IMR-90 (cell line): ENCODE measurements around the gene SLC8A3. TPM values are rescaled to one million over a fixed set of nuclear protein-coding genes. Genes with fewer than 3 reads are reported as not detected.

Experiments
- ATAC-seq: fragments of 200-7000 bp; cut with Tn5 transposase; 2 replicates; pipeline ENCODE4 v1.9.1; 2020; ENCODE audit warnings: low read depth, mild to moderate bottlenecking, moderate library complexity
- BruUV-seq: library from RNA; stranded (reverse); fragments of 400-500 nt; replicated peaks from 2 replicates; lab custom pipeline; 2021; lab: Mats Ljungman, UMichigan
- CTCF ChIA-PET: fragments of 300-600 bp; formaldehyde crosslinking; extraction: SDS; loops from one replicate; lab custom pipeline; 2021; ENCODE audit warnings: antibody characterized with exemption; lab: Yijun Ruan, JAX
- POLR2A ChIA-PET: fragments of 300-600 bp; sonication (Branson Sonifier 250); formaldehyde crosslinking; loops from one replicate; lab custom pipeline; 2022; ENCODE audit warnings: antibody characterized with exemption; ENCODE audit not compliant: unreplicated experiment; lab: Charles Lee
- DNase-seq: peaks from one replicate; pipeline ENCODE4 v3.0.0; 2013
- H2AFZ ChIP-seq: replicated peaks from 2 replicates; pipeline ENCODE3; 2013; ENCODE audit warnings: low read length, mild to moderate bottlenecking; ENCODE audit not compliant: poor library complexity
- H2AK5ac ChIP-seq: 2 replicates; pipeline ENCODE4 v1.6.1; 2013; ENCODE audit warnings: low read depth, low read length, inconsistent platforms
- H2AK9ac ChIP-seq: replicated peaks from 2 replicates; pipeline ENCODE3; 2013; ENCODE audit warnings: mild to moderate bottlenecking, low read depth, low read length, moderate library complexity; ENCODE audit not compliant: poor library complexity
- H2BK120ac ChIP-seq: 2 replicates; pipeline ENCODE4 v1.6.1; 2013; ENCODE audit warnings: low read depth, low read length, inconsistent platforms
- H2BK15ac ChIP-seq: 3 replicates; pipeline ENCODE4 v1.6.1; 2013; ENCODE audit warnings: low read depth, low read length, inconsistent platforms
- H2BK20ac ChIP-seq: 2 replicates; pipeline ENCODE4 v1.6.1; 2013; ENCODE audit warnings: low read depth, mild to moderate bottlenecking, inconsistent platforms, low read length, moderate library complexity
- H2BK5ac ChIP-seq: 2 replicates; pipeline ENCODE4 v1.6.1; 2013; ENCODE audit warnings: mild to moderate bottlenecking, low read depth, low read length, inconsistent platforms; ENCODE audit not compliant: poor library complexity, severe bottlenecking
- H3K14ac ChIP-seq: replicated peaks from 2 replicates; pipeline ENCODE4 v1.6.1; 2013; ENCODE audit warnings: low read depth, low read length, inconsistent platforms
- H3K18ac ChIP-seq: 2 replicates; pipeline ENCODE4 v1.6.1; 2013; ENCODE audit warnings: low read depth, low read length, control low read depth
- H3K23ac ChIP-seq: 2 replicates; pipeline ENCODE4 v1.6.1; 2013; ENCODE audit warnings: low read depth, low read length, inconsistent platforms
- H3K27ac ChIP-seq: 2 replicates; pipeline ENCODE4 v1.5.1; 2013; ENCODE audit warnings: mild to moderate bottlenecking, control low read depth, low read length; ENCODE audit not compliant: insufficient read depth
- H3K27me3 ChIP-seq: 2 replicates; pipeline ENCODE4 v1.6.1; 2013; ENCODE audit warnings: low read length; ENCODE audit not compliant: control insufficient read depth, insufficient read depth
- H3K36me3 ChIP-seq: 2 replicates; pipeline ENCODE4 v1.6.1; 2013; ENCODE audit warnings: low read length, mixed read lengths; ENCODE audit not compliant: control insufficient read depth, insufficient read depth
- H3K4ac ChIP-seq: 2 replicates; pipeline ENCODE4 v1.6.1; 2013; ENCODE audit warnings: low read depth, low read length, inconsistent platforms
- H3K4me1 ChIP-seq: 2 replicates; pipeline ENCODE4 v1.6.1; 2013; ENCODE audit warnings: low read length, mixed read lengths; ENCODE audit not compliant: control insufficient read depth, insufficient read depth
- H3K4me2 ChIP-seq: 2 replicates; pipeline ENCODE4 v1.6.1; 2013; ENCODE audit warnings: low read depth, mild to moderate bottlenecking, control low read depth, low read length, moderate library complexity
- H3K4me3 ChIP-seq: 2 replicates; pipeline ENCODE4 v1.5.1; 2013; ENCODE audit warnings: low read depth, mild to moderate bottlenecking, control low read depth, low read length, moderate library complexity; ENCODE audit not compliant: insufficient read depth
- H3K56ac ChIP-seq: 2 replicates; pipeline ENCODE4 v1.6.1; 2013; ENCODE audit warnings: low read length, inconsistent platforms; ENCODE audit not compliant: insufficient read depth; ENCODE audit errors: extremely low read depth
- H3K79me1 ChIP-seq, 2 experiments: 2 replicates each; pipeline ENCODE4 v1.6.1; 2013; ENCODE audit warnings: low read length in 2 of 2, inconsistent platforms in 1 of 2, low read depth in 1 of 2
- H3K9ac ChIP-seq: 2 replicates; pipeline ENCODE4 v1.6.1; 2013; ENCODE audit warnings: low read depth, low read length, control low read depth
- H3K9me1 ChIP-seq: 2 replicates; pipeline ENCODE4 v1.6.1; 2013; ENCODE audit warnings: low read length, inconsistent platforms; ENCODE audit not compliant: insufficient read depth
- H3K9me3 ChIP-seq: 2 replicates; pipeline ENCODE4 v1.6.1; 2013; ENCODE audit warnings: low read length; ENCODE audit not compliant: control insufficient read depth, insufficient read depth
- H4K20me1 ChIP-seq: 2 replicates; pipeline ENCODE4 v1.6.1; 2013; ENCODE audit warnings: low read length, inconsistent platforms; ENCODE audit not compliant: insufficient read depth
- H4K5ac ChIP-seq: 2 replicates; pipeline ENCODE4 v1.6.1; 2013; ENCODE audit warnings: mild to moderate bottlenecking, low read depth, low read length, control low read depth
- H4K8ac ChIP-seq, 2 experiments: 2 replicates each; pipeline ENCODE4 v1.6.1; 2013; ENCODE audit warnings: low read depth in 2 of 2, low read length in 2 of 2, control low read depth in 1 of 2, inconsistent platforms in 1 of 2
- H4K91ac ChIP-seq: 2 replicates; pipeline ENCODE4 v1.6.1; 2013; ENCODE audit warnings: low read depth, low read length, inconsistent platforms; ENCODE audit not compliant: insufficient read depth
- CEBPB ChIP-seq: IDR thresholded peaks from 2 replicates; pipeline ENCODE4 v1.6.1; 2012; ENCODE audit warnings: low read depth, low read length, improper control_type of control experiment
- NFE2L2 ChIP-seq: fragments of 150-350 bp; IDR thresholded peaks from 2 replicates; pipeline ENCODE4 v1.6.1; 2016; ENCODE audit warnings: low read depth, mild to moderate bottlenecking, low read length
- POLR2A ChIP-seq: IDR thresholded peaks from 2 replicates; pipeline ENCODE4 v1.6.1; 2012; ENCODE audit warnings: mild to moderate bottlenecking, low read depth, low read length
- RAD21 ChIP-seq: IDR thresholded peaks from 2 replicates; pipeline ENCODE4 v1.6.1; 2012; ENCODE audit warnings: low read length, improper control_type of control experiment
- SMC3 ChIP-seq: fragments of 150-350 bp; IDR thresholded peaks from 2 replicates; pipeline ENCODE4 v1.6.1; 2016; ENCODE audit warnings: low read depth, mild to moderate bottlenecking, antibody characterized with exemption, low read length, moderate library complexity
- WGBS, 2 experiments: methylation state at CpG; one replicate each; pipeline versions ENCODE4 v1.1.5 to v1.1.7; 2013; ENCODE audit warnings: missing lambda C conversion rate in 2 of 2; ENCODE audit not compliant: insufficient read length in 1 of 2; ENCODE audit errors: extremely low coverage in 2 of 2; 5-methylcytosine and 5-hydroxymethylcytosine counted together
- dilution Hi-C: fragments of 300-500 bp; cut with HindIII; formaldehyde crosslinking; loops from one replicate; pipeline ENCODE4 v1.14.3; 2018; ENCODE audit warnings: low sequenced_read_pairs; ENCODE audit not compliant: unreplicated experiment
- in situ Hi-C: fragments of 300-500 bp; cut with MboI; formaldehyde crosslinking; loops from 3 replicates; pipeline ENCODE4 v1.14.3; 2019; ENCODE audit warnings: low sequenced_read_pairs, inconsistent platforms, mixed read lengths
- intact Hi-C: fragments of 100-400 bp; cut with micrococcal nuclease; formaldehyde crosslinking; loops from 2 replicates; pipeline ENCODE4 v1.10.0; 2022
- polyA plus RNA-seq, 3 experiments: library from polyadenylated mRNA; depleted of rRNA; stranded (reverse); fragments of >200 nt; gene quantifications; 2 replicates each; pipeline ENCODE4 v1.2.3, GENCODE V29; 2012; ENCODE audit warnings: low replicate concordance in 1 of 3
- total RNA-seq: library from RNA; depleted of rRNA; stranded (reverse); fragments of >200 nt; gene quantifications from 2 replicates; pipeline ENCODE4 v1.2.3, GENCODE V29; 2012
- TF ChIP-seq, protein P1 (sequence below): conservative IDR thresholded peaks from 2 replicates; pipeline ENCODE4 v1.5.1; 2012; ENCODE audit warnings: mild to moderate bottlenecking, low read depth, low read length, improper control_type of control experiment

SLC8A3 gene
- total and polyA plus RNA-seq, 2 of the 4 experiments (the other 2 are of a cell fraction), result under 0.01 TPM; not detected in 1

DNA sequence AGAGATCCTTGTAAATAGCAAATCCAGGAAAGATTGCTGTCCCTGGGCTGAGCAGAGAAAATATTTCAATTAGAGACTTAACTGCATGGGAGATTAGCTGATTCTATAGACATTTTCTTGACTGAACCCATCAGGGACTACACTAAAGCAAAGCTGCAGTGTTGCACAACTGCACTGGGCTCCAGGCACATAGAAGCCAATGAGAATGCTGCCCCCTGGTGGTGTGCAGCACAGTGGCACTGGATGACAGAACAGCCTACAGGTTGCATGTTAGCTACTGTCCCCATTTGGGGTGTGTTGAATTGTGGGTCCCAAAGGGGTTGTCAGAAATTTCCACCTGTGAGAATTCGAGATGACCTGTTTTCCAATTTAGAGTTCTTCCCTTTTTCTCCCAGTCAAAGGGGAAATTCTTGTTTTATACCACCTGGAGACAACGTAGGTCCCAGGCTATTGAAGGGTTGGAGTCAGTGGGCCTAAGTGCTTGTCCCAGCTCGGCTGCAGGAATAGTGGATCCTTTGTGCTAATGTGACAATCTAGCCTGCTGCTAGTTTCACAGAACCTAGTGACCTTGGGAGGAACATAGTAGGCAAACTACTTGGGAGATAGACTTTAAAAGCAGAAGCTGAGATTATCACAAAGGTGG, 114.7 kb downstream of the SLC8A3 start:
- no peak overlapping the region for H2AFZ ChIP-seq
- H3K9ac ChIP-seq, result no peak overlapping the region
- H2AK5ac ChIP-seq, result no peak overlapping the region
- no peak overlapping the region for H3K14ac ChIP-seq
- in situ Hi-C loops (no loop called here), dilution Hi-C loops (no loop called here), intact Hi-C loops (loop anchor here (1.0 kb wide), 2 partner anchors 28 to 256 kb away; no protein-coding TSS in a partner anchor)
- H2AK9ac ChIP-seq, result no peak overlapping the region
- no peak overlapping the region for H2BK15ac ChIP-seq
- no peak overlapping the region for H4K5ac ChIP-seq
- no peaks in the 10 kb centered on the region for H3K36me3 ChIP-seq
- no peak overlapping the region for H3K4ac ChIP-seq
- CTCF ChIA-PET, result interaction anchor here (0.6 to 1.7 kb wide), 9 partner anchors 8 to 256 kb away, joined by 3 to 13 read pairs (median 4); no protein-coding TSS in a partner anchor
- TF ChIP-seq, protein P1, sequence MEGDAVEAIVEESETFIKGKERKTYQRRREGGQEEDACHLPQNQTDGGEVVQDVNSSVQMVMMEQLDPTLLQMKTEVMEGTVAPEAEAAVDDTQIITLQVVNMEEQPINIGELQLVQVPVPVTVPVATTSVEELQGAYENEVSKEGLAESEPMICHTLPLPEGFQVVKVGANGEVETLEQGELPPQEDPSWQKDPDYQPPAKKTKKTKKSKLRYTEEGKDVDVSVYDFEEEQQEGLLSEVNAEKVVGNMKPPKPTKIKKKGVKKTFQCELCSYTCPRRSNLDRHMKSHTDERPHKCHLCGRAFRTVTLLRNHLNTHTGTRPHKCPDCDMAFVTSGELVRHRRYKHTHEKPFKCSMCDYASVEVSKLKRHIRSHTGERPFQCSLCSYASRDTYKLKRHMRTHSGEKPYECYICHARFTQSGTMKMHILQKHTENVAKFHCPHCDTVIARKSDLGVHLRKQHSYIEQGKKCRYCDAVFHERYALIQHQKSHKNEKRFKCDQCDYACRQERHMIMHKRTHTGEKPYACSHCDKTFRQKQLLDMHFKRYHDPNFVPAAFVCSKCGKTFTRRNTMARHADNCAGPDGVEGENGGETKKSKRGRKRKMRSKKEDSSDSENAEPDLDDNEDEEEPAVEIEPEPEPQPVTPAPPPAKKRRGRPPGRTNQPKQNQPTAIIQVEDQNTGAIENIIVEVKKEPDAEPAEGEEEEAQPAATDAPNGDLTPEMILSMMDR, result peak; percentile 79
- TF ChIP-seq SMC3 (peak; percentile 83), NFE2L2 (no peak), RAD21 (peak; percentile 76), CEBPB (peak; percentile 98), POLR2A (no peak)
- no TSS peak for BruUV-seq
- H3K9me1 ChIP-seq, result no peaks in the 10 kb centered on the region
- H3K4me2 ChIP-seq, result no peak overlapping the region
- H3K56ac ChIP-seq, result no peak overlapping the region
- ATAC-seq, result peak; percentile 95
- POLR2A ChIA-PET, result no interaction called here
- H3K4me1 ChIP-seq, result no peaks in the 10 kb centered on the region
- no peak overlapping the region for H3K27ac ChIP-seq
- H2BK120ac ChIP-seq, result no peak overlapping the region
- no peak overlapping the region for H3K4me3 ChIP-seq
- no peak overlapping the region for H4K91ac ChIP-seq
- H3K79me1 ChIP-seq, result no peaks in the 10 kb centered on the region
- peak; percentile 73 for DNase-seq
- no peaks in the 10 kb centered on the region for H3K9me3 ChIP-seq
- H4K8ac ChIP-seq, result no peak overlapping the region
- H3K23ac ChIP-seq, result no peak overlapping the region
- no peak overlapping the region for H2BK20ac ChIP-seq
- WGBS, 2 experiments, result 0% methylated on average over 1 of the region's 3 CpGs; no CpG with 5 or more reads in 1 of the 2 experiments
- H3K27me3 ChIP-seq, result peaks cover 19% of the 10 kb centered on the region
- no peak overlapping the region for H2BK5ac ChIP-seq
- no peaks in the 10 kb centered on the region for H4K20me1 ChIP-seq
- no peak overlapping the region for H3K18ac ChIP-seq
